ENCODE results near the gene CCDC18. TPM values are rescaled to one million over a fixed set of nuclear protein-coding genes. Genes with fewer than 3 reads are reported as not detected.
"Not testable (repeated sequence)": the region's sequence is repeated elsewhere in the genome, so short reads cannot be mapped to it uniquely, and the experiment has no call there.

Gene CCDC18
- total and polyA plus RNA-seq, 2 experiments from 2014 or later = 16.3 to 47.9 TPM

DNA sequence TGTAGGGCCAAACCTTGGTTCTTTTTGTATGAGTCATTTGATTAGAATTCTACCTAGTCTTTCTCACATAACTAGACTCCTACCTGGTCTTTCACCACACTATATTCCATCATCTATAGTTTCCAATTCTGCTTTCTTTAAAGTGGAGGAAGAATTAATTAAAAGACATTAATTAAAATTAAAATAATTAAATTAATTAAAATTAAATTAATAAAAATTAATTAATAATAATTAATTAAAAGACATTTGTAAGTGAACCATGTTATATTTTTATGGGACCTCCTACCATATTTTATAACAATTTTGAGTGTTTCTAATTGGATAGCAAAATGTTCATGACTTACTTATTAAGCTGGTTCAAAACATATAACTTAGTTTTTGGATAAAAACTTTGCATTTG, 77.4 kb downstream of the CCDC18 start:
- Mint-ChIP-seq H3K36me3 (ENCODE audit: low read depth) (peaks cover 42% of the 10 kb centered on the region), H3K4me3 (no peak overlapping the region), H3K4me1 (no peaks in the 10 kb centered on the region), H3K27ac (no peak overlapping the region), H3K9me3 (peaks cover 25% of the 10 kb centered on the region), H3K27me3 (ENCODE audit: insufficient read depth, low read depth, poor library complexity) (peaks cover 5% of the 10 kb centered on the region)
- H3K79me2 ChIP-seq (replicated peaks; ENCODE audit: insufficient read depth) = no peaks in the 10 kb centered on the region
- no peaks in the 10 kb centered on the region for H3K9me2 ChIP-seq (ENCODE audit: insufficient read depth)
- H2AFZ ChIP-seq = no peak overlapping the region
- H3K27me3 ChIP-seq (ENCODE audit: insufficient read depth) = no peaks in the 10 kb centered on the region
- no peaks in the 10 kb centered on the region for H3F3A ChIP-seq (replicated peaks; ENCODE audit: low read depth)
- TF ChIP-seq, protein P1, sequence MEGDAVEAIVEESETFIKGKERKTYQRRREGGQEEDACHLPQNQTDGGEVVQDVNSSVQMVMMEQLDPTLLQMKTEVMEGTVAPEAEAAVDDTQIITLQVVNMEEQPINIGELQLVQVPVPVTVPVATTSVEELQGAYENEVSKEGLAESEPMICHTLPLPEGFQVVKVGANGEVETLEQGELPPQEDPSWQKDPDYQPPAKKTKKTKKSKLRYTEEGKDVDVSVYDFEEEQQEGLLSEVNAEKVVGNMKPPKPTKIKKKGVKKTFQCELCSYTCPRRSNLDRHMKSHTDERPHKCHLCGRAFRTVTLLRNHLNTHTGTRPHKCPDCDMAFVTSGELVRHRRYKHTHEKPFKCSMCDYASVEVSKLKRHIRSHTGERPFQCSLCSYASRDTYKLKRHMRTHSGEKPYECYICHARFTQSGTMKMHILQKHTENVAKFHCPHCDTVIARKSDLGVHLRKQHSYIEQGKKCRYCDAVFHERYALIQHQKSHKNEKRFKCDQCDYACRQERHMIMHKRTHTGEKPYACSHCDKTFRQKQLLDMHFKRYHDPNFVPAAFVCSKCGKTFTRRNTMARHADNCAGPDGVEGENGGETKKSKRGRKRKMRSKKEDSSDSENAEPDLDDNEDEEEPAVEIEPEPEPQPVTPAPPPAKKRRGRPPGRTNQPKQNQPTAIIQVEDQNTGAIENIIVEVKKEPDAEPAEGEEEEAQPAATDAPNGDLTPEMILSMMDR (conservative IDR thresholded peaks at IDR 0.05; ENCODE audit: low read depth in 2 of 2) = no peak
- TF ChIP-seq ZNF114 (CRISPR knock-in tag; IDR thresholded peaks at IDR 0.05) (no peak), EZH2phosphoT487 (IDR thresholded peaks at IDR 0.05; ENCODE audit: unreplicated experiment) (no peak), STAT1 (IDR thresholded peaks at IDR 0.05; ENCODE audit: unreplicated experiment) (no peak), POLR2AphosphoS5 (IDR thresholded peaks at IDR 0.05; ENCODE audit: low read depth) (no peak), CREB1 (CRISPR knock-in tag; IDR thresholded peaks at IDR 0.05; ENCODE audit: low read depth) (no peak), NANOG (IDR thresholded peaks at IDR 0.05; ENCODE audit: borderline replicate concordance) (no peak), EZH2 (IDR thresholded peaks at IDR 0.05; ENCODE audit: low read depth, unreplicated experiment) (no peak), ZNF331 (CRISPR knock-in tag; IDR thresholded peaks at IDR 0.05; ENCODE audit: low read depth) (no peak)
- TF ChIP-seq, protein P2, sequence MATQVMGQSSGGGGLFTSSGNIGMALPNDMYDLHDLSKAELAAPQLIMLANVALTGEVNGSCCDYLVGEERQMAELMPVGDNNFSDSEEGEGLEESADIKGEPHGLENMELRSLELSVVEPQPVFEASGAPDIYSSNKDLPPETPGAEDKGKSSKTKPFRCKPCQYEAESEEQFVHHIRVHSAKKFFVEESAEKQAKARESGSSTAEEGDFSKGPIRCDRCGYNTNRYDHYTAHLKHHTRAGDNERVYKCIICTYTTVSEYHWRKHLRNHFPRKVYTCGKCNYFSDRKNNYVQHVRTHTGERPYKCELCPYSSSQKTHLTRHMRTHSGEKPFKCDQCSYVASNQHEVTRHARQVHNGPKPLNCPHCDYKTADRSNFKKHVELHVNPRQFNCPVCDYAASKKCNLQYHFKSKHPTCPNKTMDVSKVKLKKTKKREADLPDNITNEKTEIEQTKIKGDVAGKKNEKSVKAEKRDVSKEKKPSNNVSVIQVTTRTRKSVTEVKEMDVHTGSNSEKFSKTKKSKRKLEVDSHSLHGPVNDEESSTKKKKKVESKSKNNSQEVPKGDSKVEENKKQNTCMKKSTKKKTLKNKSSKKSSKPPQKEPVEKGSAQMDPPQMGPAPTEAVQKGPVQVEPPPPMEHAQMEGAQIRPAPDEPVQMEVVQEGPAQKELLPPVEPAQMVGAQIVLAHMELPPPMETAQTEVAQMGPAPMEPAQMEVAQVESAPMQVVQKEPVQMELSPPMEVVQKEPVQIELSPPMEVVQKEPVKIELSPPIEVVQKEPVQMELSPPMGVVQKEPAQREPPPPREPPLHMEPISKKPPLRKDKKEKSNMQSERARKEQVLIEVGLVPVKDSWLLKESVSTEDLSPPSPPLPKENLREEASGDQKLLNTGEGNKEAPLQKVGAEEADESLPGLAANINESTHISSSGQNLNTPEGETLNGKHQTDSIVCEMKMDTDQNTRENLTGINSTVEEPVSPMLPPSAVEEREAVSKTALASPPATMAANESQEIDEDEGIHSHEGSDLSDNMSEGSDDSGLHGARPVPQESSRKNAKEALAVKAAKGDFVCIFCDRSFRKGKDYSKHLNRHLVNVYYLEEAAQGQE (IDR thresholded peaks at IDR 0.05; ENCODE audit: unreplicated experiment) = no peak
- TF ChIP-seq, protein P3, sequence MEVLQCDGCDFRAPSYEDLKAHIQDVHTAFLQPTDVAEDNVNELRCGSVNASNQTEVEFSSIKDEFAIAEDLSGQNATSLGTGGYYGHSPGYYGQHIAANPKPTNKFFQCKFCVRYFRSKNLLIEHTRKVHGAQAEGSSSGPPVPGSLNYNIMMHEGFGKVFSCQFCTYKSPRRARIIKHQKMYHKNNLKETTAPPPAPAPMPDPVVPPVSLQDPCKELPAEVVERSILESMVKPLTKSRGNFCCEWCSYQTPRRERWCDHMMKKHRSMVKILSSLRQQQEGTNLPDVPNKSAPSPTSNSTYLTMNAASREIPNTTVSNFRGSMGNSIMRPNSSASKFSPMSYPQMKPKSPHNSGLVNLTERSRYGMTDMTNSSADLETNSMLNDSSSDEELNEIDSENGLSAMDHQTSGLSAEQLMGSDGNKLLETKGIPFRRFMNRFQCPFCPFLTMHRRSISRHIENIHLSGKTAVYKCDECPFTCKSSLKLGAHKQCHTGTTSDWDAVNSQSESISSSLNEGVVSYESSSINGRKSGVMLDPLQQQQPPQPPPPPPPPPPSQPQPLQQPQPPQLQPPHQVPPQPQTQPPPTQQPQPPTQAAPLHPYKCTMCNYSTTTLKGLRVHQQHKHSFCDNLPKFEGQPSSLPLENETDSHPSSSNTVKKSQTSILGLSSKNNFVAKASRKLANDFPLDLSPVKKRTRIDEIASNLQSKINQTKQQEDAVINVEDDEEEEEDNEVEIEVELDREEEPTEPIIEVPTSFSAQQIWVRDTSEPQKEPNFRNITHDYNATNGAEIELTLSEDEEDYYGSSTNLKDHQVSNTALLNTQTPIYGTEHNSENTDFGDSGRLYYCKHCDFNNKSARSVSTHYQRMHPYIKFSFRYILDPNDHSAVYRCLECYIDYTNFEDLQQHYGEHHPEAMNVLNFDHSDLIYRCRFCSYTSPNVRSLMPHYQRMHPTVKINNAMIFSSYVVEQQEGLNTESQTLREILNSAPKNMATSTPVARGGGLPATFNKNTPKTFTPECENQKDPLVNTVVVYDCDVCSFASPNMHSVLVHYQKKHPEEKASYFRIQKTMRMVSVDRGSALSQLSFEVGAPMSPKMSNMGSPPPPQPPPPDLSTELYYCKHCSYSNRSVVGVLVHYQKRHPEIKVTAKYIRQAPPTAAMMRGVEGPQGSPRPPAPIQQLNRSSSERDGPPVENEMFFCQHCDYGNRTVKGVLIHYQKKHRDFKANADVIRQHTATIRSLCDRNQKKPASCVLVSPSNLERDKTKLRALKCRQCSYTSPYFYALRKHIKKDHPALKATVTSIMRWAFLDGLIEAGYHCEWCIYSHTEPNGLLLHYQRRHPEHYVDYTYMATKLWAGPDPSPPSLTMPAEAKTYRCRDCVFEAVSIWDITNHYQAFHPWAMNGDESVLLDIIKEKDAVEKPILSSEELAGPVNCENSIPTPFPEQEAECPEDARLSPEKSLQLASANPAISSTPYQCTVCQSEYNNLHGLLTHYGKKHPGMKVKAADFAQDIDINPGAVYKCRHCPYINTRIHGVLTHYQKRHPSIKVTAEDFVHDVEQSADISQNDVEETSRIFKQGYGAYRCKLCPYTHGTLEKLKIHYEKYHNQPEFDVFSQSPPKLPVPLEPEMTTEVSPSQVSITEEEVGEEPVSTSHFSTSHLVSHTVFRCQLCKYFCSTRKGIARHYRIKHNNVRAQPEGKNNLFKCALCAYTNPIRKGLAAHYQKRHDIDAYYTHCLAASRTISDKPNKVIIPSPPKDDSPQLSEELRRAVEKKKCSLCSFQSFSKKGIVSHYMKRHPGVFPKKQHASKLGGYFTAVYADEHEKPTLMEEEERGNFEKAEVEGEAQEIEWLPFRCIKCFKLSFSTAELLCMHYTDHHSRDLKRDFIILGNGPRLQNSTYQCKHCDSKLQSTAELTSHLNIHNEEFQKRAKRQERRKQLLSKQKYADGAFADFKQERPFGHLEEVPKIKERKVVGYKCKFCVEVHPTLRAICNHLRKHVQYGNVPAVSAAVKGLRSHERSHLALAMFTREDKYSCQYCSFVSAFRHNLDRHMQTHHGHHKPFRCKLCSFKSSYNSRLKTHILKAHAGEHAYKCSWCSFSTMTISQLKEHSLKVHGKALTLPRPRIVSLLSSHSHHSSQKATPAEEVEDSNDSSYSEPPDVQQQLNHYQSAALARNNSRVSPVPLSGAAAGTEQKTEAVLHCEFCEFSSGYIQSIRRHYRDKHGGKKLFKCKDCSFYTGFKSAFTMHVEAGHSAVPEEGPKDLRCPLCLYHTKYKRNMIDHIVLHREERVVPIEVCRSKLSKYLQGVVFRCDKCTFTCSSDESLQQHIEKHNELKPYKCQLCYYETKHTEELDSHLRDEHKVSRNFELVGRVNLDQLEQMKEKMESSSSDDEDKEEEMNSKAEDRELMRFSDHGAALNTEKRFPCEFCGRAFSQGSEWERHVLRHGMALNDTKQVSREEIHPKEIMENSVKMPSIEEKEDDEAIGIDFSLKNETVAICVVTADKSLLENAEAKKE (CRISPR knock-in tag; IDR thresholded peaks at IDR 0.05) = no peak
- no peaks in the 10 kb centered on the region for H3K4me1 ChIP-seq (ENCODE audit: insufficient read depth)
- no peaks in the 10 kb centered on the region for H4K20me1 ChIP-seq (replicated peaks; ENCODE audit: insufficient read depth)
- no peak overlapping the region for H3K4me2 ChIP-seq
- DNase-seq (ENCODE audit: low spot score) = no peak
- H3K4me3 ChIP-seq = no peak overlapping the region
- H3K36me3 ChIP-seq (ENCODE audit: insufficient read depth) = peaks cover 21% of the 10 kb centered on the region
- no peak overlapping the region for H3K27ac ChIP-seq (ENCODE audit: low read depth)
- no peak for ATAC-seq

DNA sequence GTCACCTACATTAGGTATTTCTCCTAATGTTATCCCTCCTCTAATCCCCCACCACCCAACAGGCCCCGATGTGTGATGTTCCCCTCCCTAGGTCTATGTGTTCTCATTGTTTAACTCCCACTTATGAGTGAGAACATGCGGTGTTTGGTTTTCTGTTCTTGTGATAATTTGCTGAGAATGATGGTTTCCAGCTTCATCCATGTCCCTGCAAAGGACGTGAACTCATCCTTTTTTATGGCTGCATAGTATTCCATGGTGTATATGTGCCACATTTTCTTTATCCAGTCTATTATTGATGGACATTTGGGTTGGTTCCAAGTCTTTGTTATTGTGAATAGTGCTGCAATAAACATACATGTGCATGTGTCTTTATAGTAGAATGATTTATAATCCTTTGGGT, 80.2 kb downstream of the CCDC18 start:
- DNase-seq (ENCODE audit: low spot score); H4K20me1 ChIP-seq (replicated peaks; ENCODE audit: insufficient read depth); ATAC-seq; H3K27ac ChIP-seq (ENCODE audit: low read depth); H3K4me3 Mint-ChIP-seq; H3K27me3 ChIP-seq (ENCODE audit: insufficient read depth); H3K4me3 ChIP-seq; H3K9me2 ChIP-seq (ENCODE audit: insufficient read depth); H3K27me3 Mint-ChIP-seq (ENCODE audit: insufficient read depth, low read depth, poor library complexity); H3K4me1 ChIP-seq (ENCODE audit: insufficient read depth); H3K4me1 Mint-ChIP-seq; H3K27ac Mint-ChIP-seq; H2AFZ ChIP-seq; H3F3A ChIP-seq (replicated peaks; ENCODE audit: low read depth); H3K79me2 ChIP-seq (replicated peaks; ENCODE audit: insufficient read depth); H3K4me2 ChIP-seq: not testable (repeated sequence)
- peaks cover 46% of the 10 kb centered on the region for H3K36me3 ChIP-seq (ENCODE audit: insufficient read depth)
- Mint-ChIP-seq H3K9me3 (peaks cover 52% of the 10 kb centered on the region), H3K36me3 (ENCODE audit: low read depth) (peaks cover 66% of the 10 kb centered on the region)
